GM23248 (cell line): ENCODE data around the gene TSNAX.

Source experiments
- EZH2 ChIP-seq: fragments of 200-600 bp; sonication (generic); IDR thresholded peaks from 2 replicates; pipeline ENCODE4 v1.6.1; 2018; ENCODE audit warnings: antibody characterized with exemption, mild to moderate bottlenecking; ENCODE audit not compliant: insufficient read depth, poor library complexity, severe bottlenecking
- EZH2phosphoT487 ChIP-seq: fragments of 200-600 bp; sonication (generic); IDR thresholded peaks from 2 replicates; pipeline ENCODE4 v1.6.1; 2018; ENCODE audit warnings: antibody characterized with exemption, moderate library complexity, mild to moderate bottlenecking, low read depth; ENCODE audit not compliant: insufficient read depth

DNA sequence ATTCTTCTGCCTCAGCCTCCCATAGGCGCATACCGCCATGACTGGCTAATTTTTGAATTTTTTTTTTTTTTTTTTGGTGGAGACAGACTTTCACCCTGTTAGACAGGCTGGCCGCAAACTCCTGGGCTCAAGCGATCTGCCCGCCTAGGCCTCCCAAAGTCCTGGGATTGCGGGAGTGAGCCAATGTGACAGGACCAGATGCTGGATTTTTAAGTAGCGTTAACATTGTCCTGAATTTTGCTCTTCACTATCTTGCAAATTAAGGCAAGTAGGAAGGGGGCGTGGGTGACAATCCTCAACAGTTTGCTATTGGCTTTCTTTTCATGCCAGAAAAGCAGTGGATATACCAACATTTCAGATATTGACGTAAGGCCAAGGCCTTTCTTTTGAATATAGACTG is 49.7 kb upstream of the TSNAX start:
- TF ChIP-seq EZH2phosphoT487: no peak
- no peak for TF ChIP-seq EZH2
